MM.1S (cell line): ENCODE data around the gene HCN4.

Experiments
- DNase-seq: peaks from one replicate; pipeline ENCODE4 v3.0.0-alpha.2; 2015
- H2AFZ ChIP-seq: fragments of 300-600 bp; sonication (generic); 2 replicates; pipeline ENCODE4 v1.6.0; 2016; ENCODE audit warnings: antibody characterized with exemption, low read length
- H3F3A ChIP-seq: fragments of 300-600 bp; sonication (generic); 2 replicates; pipeline ENCODE4 v1.6.1; 2016; ENCODE audit warnings: mild to moderate bottlenecking, antibody characterized with exemption, low read length, moderate library complexity, mixed read lengths; ENCODE audit not compliant: insufficient read depth
- H3K27ac ChIP-seq: fragments of 300-600 bp; sonication (generic); 2 replicates; pipeline ENCODE4 v1.5.1; 2016; ENCODE audit warnings: mild to moderate bottlenecking, low read length
- H3K27me3 ChIP-seq: fragments of 300-600 bp; sonication (generic); replicated peaks from 2 replicates; pipeline ENCODE4 v1.6.0; 2016; ENCODE audit warnings: low read length; ENCODE audit not compliant: insufficient read depth
- H3K36me3 ChIP-seq: fragments of 300-600 bp; sonication (generic); replicated peaks from 2 replicates; pipeline ENCODE4 v1.6.1; 2016; ENCODE audit warnings: mild to moderate bottlenecking, low read length, mixed read lengths; ENCODE audit not compliant: insufficient read depth
- H3K4me1 ChIP-seq: fragments of 300-600 bp; sonication (generic); 2 replicates; pipeline ENCODE4 v1.6.1; 2016; ENCODE audit warnings: low read length, mixed read lengths
- H3K4me2 ChIP-seq: fragments of 300-600 bp; sonication (generic); 2 replicates; pipeline ENCODE4 v1.6.0; 2016; ENCODE audit warnings: low read depth, low read length
- H3K4me3 ChIP-seq: fragments of 300-600 bp; sonication (generic); 2 replicates; pipeline ENCODE4 v1.5.1; 2016; ENCODE audit warnings: low read length, mixed read lengths
- H3K79me2 ChIP-seq: fragments of 300-600 bp; sonication (generic); 2 replicates; pipeline ENCODE4 v1.6.1; 2016; ENCODE audit warnings: mixed run types, low read length, mixed read lengths
- H3K9ac ChIP-seq: fragments of 300-600 bp; sonication (generic); 2 replicates; pipeline ENCODE4 v1.6.1; 2016; ENCODE audit warnings: low read length, mixed read lengths
- H3K9me2 ChIP-seq: fragments of 300-600 bp; sonication (generic); replicated peaks from 2 replicates; pipeline ENCODE4 v1.6.1; 2016; ENCODE audit warnings: mild to moderate bottlenecking, low read length, mixed read lengths; ENCODE audit not compliant: insufficient read depth
- H3K9me3 ChIP-seq: fragments of 300-600 bp; sonication (generic); replicated peaks from 2 replicates; pipeline ENCODE4 v1.6.1; 2016; ENCODE audit warnings: mild to moderate bottlenecking, low read length, mixed read lengths; ENCODE audit not compliant: insufficient read depth
- H4K20me1 ChIP-seq: fragments of 300-600 bp; sonication (generic); 2 replicates; pipeline ENCODE4 v1.6.1; 2016; ENCODE audit warnings: mild to moderate bottlenecking, low read length, moderate library complexity, mixed read lengths; ENCODE audit not compliant: insufficient read depth
- CTCF ChIP-seq: fragments of 300-600 bp; sonication (generic); IDR thresholded peaks from 2 replicates; pipeline ENCODE4 v1.5.1; 2016; ENCODE audit warnings: antibody characterized with exemption, low read length, mixed read lengths
- EZH2 ChIP-seq: fragments of 300-600 bp; sonication (generic); optimal IDR thresholded peaks from 2 replicates; pipeline ENCODE3; 2017; ENCODE audit warnings: low read depth, mild to moderate bottlenecking, antibody characterized with exemption, low read length, mixed read lengths
- EZH2phosphoT487 ChIP-seq: fragments of 300-600 bp; sonication (generic); IDR thresholded peaks from 2 replicates; pipeline ENCODE4 v1.6.1; 2018; ENCODE audit warnings: antibody characterized with exemption, low read length

HCN4 gene

GRCh38 chr15:73371812-73372211, 3.1 kb upstream of the HCN4 start:
- H2AFZ ChIP-seq, result no peak overlapping the region
- no peaks in the 10 kb centered on the region for H3K9me2 ChIP-seq
- no peaks in the 10 kb centered on the region for H3K9me3 ChIP-seq
- no peak for DNase-seq
- no peak overlapping the region for H3K27ac ChIP-seq
- no peak overlapping the region for H3K4me3 ChIP-seq
- no peaks in the 10 kb centered on the region for H3F3A ChIP-seq
- H3K9ac ChIP-seq, result no peak overlapping the region
- H3K79me2 ChIP-seq, result no peaks in the 10 kb centered on the region
- H3K4me2 ChIP-seq, result no peak overlapping the region
- H3K4me1 ChIP-seq, result no peaks in the 10 kb centered on the region
- no peaks in the 10 kb centered on the region for H3K36me3 ChIP-seq
- TF ChIP-seq EZH2phosphoT487, result no peak
- no peak for TF ChIP-seq EZH2
- peaks cover 31% of the 10 kb centered on the region for H3K27me3 ChIP-seq
- no peaks in the 10 kb centered on the region for H4K20me1 ChIP-seq

GRCh38 chr15:73370151-73370550, 1.4 kb upstream of the HCN4 start:
- no peak overlapping the region for H3K4me2 ChIP-seq
- TF ChIP-seq EZH2, result no peak
- TF ChIP-seq EZH2phosphoT487, result no peak
- TF ChIP-seq CTCF, result no peak
- no peaks in the 10 kb centered on the region for H3K9me3 ChIP-seq
- no peak overlapping the region for H3K4me3 ChIP-seq
- H3K4me1 ChIP-seq, result no peaks in the 10 kb centered on the region
- no peaks in the 10 kb centered on the region for H3K9me2 ChIP-seq
- H3F3A ChIP-seq, result no peaks in the 10 kb centered on the region
- H3K27me3 ChIP-seq, result peaks cover 47% of the 10 kb centered on the region
- no peak for DNase-seq
- no peak overlapping the region for H2AFZ ChIP-seq
- H3K79me2 ChIP-seq, result no peaks in the 10 kb centered on the region
- no peak overlapping the region for H3K9ac ChIP-seq
- H3K36me3 ChIP-seq, result no peaks in the 10 kb centered on the region
- H4K20me1 ChIP-seq, result no peaks in the 10 kb centered on the region
- H3K27ac ChIP-seq, result no peak overlapping the region

- no peak overlapping the region for H3K4me3 ChIP-seq
- no peaks in the 10 kb centered on the region for H4K20me1 ChIP-seq
- no peak overlapping the region for H3K4me2 ChIP-seq
- no peaks in the 10 kb centered on the region for H3K36me3 ChIP-seq
- no peak overlapping the region for H2AFZ ChIP-seq
- no peaks in the 10 kb centered on the region for H3K4me1 ChIP-seq
- no peak overlapping the region for H3K27ac ChIP-seq
- H3K27me3 ChIP-seq, result peaks cover 57% of the 10 kb centered on the region
- no peak for DNase-seq
- TF ChIP-seq CTCF, result no peak
- no peaks in the 10 kb centered on the region for H3K9me2 ChIP-seq
- no peak overlapping the region for H3K9ac ChIP-seq
- no peaks in the 10 kb centered on the region for H3K9me3 ChIP-seq
- no peaks in the 10 kb centered on the region for H3K79me2 ChIP-seq
- no peaks in the 10 kb centered on the region for H3F3A ChIP-seq
Observed at GRCh38 chr15:73369154-73369694, 466 bp upstream of the HCN4 start.

DNA sequence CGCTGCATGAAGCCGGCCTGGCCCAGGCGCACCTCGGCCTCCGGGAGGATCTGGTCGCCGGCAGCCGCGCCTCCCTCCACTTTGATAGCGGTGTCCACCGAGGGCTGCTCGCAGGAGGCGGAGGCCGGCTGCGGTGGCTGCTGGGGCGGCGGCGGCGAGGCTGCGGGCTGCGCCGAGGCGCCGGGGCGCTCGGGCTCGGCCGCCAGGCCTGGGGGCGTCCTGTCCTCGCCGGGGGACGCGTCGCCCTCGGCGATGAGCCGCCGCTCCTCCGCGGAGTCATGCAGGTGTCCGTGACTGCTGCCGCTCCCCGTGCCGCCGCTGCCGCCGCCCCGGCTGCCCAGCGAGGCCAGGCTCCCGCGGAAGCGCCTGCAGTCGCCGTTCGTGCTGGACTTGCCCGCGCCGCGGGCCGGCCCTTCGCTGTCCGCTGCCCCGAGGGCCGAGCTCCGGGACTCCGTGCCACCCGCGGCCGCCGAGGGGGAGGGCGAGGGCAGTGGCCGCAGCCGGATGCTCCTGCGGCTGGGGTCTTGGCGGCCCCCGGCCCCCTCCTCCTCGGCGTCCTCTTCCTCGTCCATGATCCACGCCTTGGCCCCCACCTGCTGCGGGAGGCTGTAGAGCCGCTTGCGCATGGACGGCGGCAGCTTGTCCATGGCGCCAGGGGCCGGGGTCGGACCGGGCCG, 996 bp downstream of the HCN4 start:
- no peaks in the 10 kb centered on the region for H3K36me3 ChIP-seq
- H3K27ac ChIP-seq, result no peak overlapping the region
- no peak overlapping the region for H3K4me2 ChIP-seq
- H4K20me1 ChIP-seq, result no peaks in the 10 kb centered on the region
- no peak overlapping the region for H2AFZ ChIP-seq
- no peaks in the 10 kb centered on the region for H3K9me2 ChIP-seq
- DNase-seq, result no peak
- peaks cover 61% of the 10 kb centered on the region for H3K27me3 ChIP-seq
- TF ChIP-seq EZH2 (no peak), EZH2phosphoT487 (no peak), CTCF (no peak)
- no peak overlapping the region for H3K4me3 ChIP-seq
- no peaks in the 10 kb centered on the region for H3K4me1 ChIP-seq
- H3K9ac ChIP-seq, result no peak overlapping the region
- H3K79me2 ChIP-seq, result no peaks in the 10 kb centered on the region
- no peaks in the 10 kb centered on the region for H3K9me3 ChIP-seq
- H3F3A ChIP-seq, result no peaks in the 10 kb centered on the region
